Measurements from ENCODE around the gene CMIP. TPM values are rescaled to one million over a fixed set of nuclear protein-coding genes. Genes with fewer than 3 reads are reported as not detected.
A peak's percentile ranks its signal among the peaks of the same experiment; 100 is the strongest.

The CMIP gene
- total RNA-seq, 1 donor from 2014 or later, result 45.8 TPM

DNA sequence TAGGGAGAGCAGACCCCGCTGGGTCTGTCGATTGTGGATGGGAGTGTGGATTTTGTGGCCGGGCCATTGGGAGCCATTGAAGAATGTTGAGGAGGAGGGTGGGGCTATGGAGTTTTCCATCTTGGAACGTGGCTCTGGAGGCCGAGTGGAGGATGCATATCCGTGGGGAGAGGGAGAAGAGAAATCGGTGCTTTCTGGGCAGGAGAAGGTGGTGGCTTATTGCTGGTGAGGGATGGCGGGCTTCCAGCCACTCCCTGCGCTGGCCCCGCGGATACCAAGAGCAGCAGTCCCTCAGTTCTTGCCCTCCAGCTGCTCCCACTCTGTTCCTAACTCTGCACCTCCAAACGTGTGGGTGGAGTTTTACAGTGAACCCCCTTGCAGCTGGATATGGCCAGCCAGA lies 162.4 kb downstream of the CMIP start:
- H3K27ac Mint-ChIP-seq, result no peak overlapping the region
- no peaks in the 10 kb centered on the region for H3K9me3 Mint-ChIP-seq
- peaks cover 1% of the 10 kb centered on the region for H3K36me3 Mint-ChIP-seq (ENCODE audit: low read depth)
- intact Hi-C loops (cut with micrococcal nuclease), result no loop called here
- H3K4me1 Mint-ChIP-seq (ENCODE audit: low read depth), result no peaks in the 10 kb centered on the region
- DNase-seq (ENCODE audit: low spot score), result no peak
- H3K27me3 Mint-ChIP-seq (ENCODE audit: insufficient read depth), result no peaks in the 10 kb centered on the region
- no peak overlapping the region for H3K4me3 Mint-ChIP-seq

DNA sequence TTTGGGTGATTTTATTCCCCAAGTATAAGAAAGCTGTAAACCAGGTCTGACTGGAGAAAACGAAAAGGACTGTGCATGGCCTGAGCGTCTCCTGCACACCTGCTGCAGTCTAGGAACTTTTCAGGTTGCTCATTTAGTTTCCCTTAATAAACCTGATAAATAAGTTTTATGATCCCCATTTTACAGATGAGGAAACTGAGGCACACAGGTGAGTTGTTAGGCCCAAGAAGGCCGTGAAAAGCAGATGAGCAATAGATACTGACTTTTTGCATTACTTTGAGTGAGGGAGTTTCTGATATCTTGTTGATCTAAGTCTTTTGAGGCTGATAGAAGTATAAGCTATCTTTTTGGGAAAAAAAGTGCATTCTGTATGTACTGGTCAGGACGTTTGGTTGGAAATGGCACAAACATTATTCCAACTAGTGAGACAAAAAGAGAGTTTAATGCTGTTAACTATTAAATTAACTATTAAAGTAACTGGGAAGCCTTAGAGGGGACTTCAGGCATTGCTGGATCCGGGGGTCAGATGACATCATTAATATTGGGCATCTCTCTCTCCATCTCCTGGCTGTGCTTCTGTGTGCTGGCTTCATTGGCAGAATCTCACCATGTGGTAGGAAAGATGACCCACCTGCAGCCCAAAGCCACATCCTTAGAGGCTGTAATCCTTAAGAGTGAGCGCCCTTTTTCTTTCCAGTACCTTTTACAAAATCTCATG lies 163.4 kb downstream of the CMIP start:
- Mint-ChIP-seq H3K4me3 (no peak overlapping the region), H3K4me1 (ENCODE audit: low read depth) (no peaks in the 10 kb centered on the region), H3K36me3 (ENCODE audit: low read depth) (peaks cover 1% of the 10 kb centered on the region), H3K9me3 (no peaks in the 10 kb centered on the region), H3K27ac (no peak overlapping the region), H3K27me3 (ENCODE audit: insufficient read depth) (no peaks in the 10 kb centered on the region)
- DNase-seq (ENCODE audit: low spot score), result no peak
- intact Hi-C loops (cut with micrococcal nuclease), result no loop called here

DNA sequence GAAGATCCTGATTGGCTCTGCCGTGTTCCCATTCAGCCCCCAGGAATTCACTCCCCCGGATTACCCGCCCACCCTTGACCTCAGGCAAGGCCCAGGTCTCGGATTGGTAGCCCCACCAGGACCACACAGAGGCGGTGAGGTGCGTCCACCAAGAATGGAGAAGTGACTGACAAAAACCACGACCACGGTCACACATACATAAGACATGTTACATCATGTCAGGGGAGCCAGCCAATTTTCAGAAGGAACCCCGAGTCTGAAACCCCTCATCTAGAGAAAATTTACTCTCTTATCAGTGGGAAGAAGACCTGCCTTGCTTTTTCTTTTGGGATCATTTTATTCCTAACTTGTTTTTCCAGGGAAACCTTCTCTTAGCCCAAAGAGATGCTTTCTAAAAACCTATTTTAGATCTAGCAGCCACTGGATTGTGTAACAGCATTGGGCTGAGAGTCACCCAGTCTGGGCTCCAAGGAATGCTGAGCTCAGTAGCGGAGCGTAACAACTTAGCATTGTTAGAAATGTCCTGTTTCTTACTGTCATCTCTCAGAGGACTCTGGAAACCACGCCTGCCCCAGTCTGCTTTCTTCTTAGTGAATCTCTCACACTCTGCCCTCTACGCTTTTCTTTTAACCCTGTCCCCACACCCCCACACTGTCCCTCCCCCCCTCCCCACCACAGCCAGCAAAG lies 164.1 kb downstream of the CMIP start:
- H3K9me3 Mint-ChIP-seq, result no peaks in the 10 kb centered on the region
- H3K4me1 Mint-ChIP-seq (ENCODE audit: low read depth), result no peaks in the 10 kb centered on the region
- intact Hi-C loops (cut with micrococcal nuclease), result no loop called here
- no peak overlapping the region for H3K4me3 Mint-ChIP-seq
- no peak overlapping the region for H3K27ac Mint-ChIP-seq
- DNase-seq (ENCODE audit: low spot score), result no peak
- no peaks in the 10 kb centered on the region for H3K27me3 Mint-ChIP-seq (ENCODE audit: insufficient read depth)
- peaks cover 1% of the 10 kb centered on the region for H3K36me3 Mint-ChIP-seq (ENCODE audit: low read depth)

DNA sequence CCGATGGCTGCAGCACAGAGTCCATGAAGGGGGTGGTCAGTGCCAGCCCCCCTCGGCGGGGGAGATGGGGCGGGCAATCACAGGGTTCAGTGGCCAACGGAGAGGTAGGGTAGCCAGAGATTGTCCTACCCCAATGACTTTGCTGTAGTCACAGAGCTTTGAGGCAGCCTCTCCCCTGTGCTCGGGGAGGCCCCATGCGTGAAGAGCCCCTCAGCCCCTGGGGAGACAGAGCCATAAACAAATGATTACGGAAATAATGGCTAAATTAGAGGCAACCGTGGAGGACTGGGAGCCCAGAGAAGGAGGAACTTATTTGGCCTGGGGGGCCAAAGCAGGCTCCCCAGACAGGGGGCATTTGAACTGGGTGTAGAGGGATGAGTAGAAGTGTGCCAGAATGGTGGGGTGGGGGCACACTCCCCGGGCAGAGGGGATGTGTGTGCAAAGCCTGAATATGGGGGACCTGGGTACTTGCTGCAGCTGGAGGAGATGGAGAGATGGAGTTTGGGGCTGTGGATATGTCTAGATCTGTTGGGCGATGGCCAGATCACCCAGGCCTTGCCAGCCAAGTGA lies 164.8 kb downstream of the CMIP start:
- DNase-seq (ENCODE audit: low spot score), result no peak
- intact Hi-C loops (cut with micrococcal nuclease), result no loop called here
- Mint-ChIP-seq H3K27ac (peak overlapping the region; percentile 24), H3K27me3 (ENCODE audit: insufficient read depth) (no peaks in the 10 kb centered on the region), H3K4me1 (ENCODE audit: low read depth) (no peaks in the 10 kb centered on the region), H3K4me3 (no peak overlapping the region), H3K36me3 (ENCODE audit: low read depth) (peaks cover 1% of the 10 kb centered on the region), H3K9me3 (no peaks in the 10 kb centered on the region)

DNA sequence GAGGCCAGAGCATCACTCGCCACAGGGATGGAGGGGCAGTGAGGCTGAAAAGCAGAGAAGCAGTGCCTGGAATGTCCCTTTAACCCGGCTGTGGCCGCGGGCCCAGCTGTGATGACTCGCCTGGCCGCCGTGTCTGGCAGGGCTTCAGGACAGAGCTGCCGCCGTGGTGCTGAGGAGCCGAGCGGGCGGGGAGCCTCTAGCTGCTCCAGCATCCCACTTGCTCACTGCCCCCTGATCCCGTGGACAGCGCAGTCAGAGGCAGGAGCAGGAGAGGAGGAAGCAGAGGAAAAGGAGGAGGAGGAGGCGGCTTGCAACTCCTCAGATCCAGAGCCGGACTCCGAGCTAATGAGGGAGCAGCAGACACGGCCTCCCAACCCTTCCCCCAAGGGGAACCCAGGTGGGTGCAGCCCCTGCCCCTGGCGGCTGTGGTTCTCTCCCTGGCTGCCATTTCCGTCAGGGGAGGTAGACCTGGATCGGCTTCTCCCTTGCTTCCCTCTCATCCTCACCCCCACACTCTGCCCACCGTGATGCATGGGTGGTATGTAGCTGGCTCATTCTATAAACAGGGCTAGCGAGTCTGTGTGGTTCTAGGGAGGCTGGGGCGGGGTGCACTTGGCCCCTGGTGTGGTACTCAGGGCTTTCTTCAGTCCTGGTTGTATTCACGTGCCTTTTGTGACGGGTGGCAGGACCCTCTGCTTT lies 165.7 kb downstream of the CMIP start:
- Mint-ChIP-seq H3K36me3 (ENCODE audit: low read depth) (peaks cover 1% of the 10 kb centered on the region), H3K27me3 (ENCODE audit: insufficient read depth) (no peaks in the 10 kb centered on the region), H3K9me3 (no peaks in the 10 kb centered on the region), H3K4me1 (ENCODE audit: low read depth) (no peaks in the 10 kb centered on the region), H3K4me3 (no peak overlapping the region), H3K27ac (no peak overlapping the region)
- intact Hi-C loops (cut with micrococcal nuclease), result no loop called here
- no peak for DNase-seq (ENCODE audit: low spot score)

DNA sequence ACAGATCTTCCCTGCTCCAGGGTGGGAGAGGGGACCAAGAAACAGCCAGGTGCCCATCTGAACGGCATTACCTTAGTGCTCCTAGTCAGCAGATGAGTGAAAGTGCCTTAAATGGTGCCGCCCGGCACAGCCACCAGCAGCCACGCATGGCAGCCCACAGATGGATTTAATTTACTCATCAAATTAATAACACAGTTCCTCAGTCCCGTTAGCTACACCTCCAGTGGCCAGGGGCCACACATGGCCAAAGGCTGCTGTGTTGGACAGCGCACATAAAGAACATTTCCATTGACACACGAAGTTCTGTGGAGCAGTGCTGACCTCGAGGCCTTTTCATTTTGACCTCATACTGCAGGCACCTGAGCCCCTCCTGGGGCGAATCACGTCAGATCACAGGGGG lies 166.3 kb downstream of the CMIP start:
- intact Hi-C loops (cut with micrococcal nuclease), result no loop called here
- peaks cover 1% of the 10 kb centered on the region for H3K36me3 Mint-ChIP-seq (ENCODE audit: low read depth)
- no peaks in the 10 kb centered on the region for H3K4me1 Mint-ChIP-seq (ENCODE audit: low read depth)
- H3K27ac Mint-ChIP-seq, result no peak overlapping the region
- DNase-seq (ENCODE audit: low spot score), result no peak
- H3K4me3 Mint-ChIP-seq, result no peak overlapping the region
- no peaks in the 10 kb centered on the region for H3K9me3 Mint-ChIP-seq
- no peaks in the 10 kb centered on the region for H3K27me3 Mint-ChIP-seq (ENCODE audit: insufficient read depth)

DNA sequence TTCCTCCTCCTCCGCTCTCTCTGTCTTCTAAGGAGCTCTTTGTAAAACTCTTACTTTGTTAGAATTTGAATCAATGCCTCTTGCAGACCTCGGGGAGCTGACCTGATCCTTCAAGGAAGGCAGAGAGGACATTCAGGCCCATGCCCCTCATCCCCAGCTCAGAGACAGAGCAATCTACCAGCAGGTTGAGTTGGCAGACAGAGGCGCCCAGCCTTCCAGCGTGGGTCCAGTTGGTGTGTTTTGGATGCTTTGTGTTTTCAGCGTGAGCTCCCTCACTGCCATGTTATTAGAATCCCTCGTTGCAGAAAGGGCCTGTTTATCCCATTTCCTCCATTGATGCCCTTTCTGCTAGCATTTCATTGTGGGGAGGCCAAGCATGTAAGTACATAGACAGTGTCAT lies 167.1 kb downstream of the CMIP start:
- intact Hi-C loops (cut with micrococcal nuclease), result no loop called here
- Mint-ChIP-seq H3K4me3 (no peak overlapping the region), H3K36me3 (ENCODE audit: low read depth) (peaks cover 2% of the 10 kb centered on the region), H3K27ac (peak overlapping the region; percentile 21), H3K4me1 (ENCODE audit: low read depth) (peaks cover 8% of the 10 kb centered on the region), H3K27me3 (ENCODE audit: insufficient read depth) (no peaks in the 10 kb centered on the region), H3K9me3 (no peaks in the 10 kb centered on the region)
- no peak for DNase-seq (ENCODE audit: low spot score)

DNA sequence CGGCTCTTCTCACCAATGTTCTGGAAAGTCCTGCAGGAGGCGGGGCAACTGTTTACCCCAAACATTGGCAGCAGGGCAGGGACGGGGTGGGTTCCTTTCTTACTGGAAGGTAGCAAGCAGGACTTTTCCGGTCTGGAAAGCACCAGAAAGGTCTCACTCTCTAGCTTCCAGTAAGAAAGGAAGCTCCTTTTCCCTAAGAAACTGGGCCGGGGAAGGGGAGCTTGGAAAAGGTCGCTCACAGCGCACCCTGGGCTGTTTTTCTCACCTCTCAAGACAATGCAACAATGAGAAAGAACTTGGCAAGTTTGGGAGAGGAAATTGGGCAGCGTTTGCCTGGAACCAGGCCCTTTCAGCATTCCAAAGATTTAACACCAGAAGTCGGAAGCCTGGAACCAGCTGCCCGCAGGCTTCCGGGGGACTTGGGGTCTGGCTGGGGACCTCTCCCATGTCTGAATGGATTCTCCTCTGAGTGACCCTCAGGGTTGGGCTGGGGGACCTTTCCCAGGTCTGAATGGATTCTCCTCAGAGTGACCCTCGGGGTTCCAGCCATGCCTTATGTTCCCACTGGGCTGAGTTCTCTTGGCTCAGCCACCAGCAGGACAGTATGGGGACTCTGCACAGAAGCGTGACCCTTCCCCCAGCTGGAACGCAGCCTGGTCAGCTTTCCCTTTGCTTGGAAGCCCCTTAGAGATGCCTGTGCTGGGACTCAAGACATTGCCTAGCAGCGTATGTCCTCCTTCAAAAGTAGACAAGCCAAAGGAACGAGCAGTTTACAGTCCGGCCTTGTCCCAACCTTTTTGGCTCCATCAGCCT lies 167.9 kb downstream of the CMIP start:
- Mint-ChIP-seq H3K27ac (no peak overlapping the region), H3K27me3 (ENCODE audit: insufficient read depth) (no peaks in the 10 kb centered on the region), H3K9me3 (no peaks in the 10 kb centered on the region), H3K4me1 (ENCODE audit: low read depth) (peaks cover 12% of the 10 kb centered on the region), H3K36me3 (ENCODE audit: low read depth) (peaks cover 6% of the 10 kb centered on the region), H3K4me3 (no peak overlapping the region)
- no peak for DNase-seq (ENCODE audit: low spot score)
- intact Hi-C loops (cut with micrococcal nuclease), result no loop called here

DNA sequence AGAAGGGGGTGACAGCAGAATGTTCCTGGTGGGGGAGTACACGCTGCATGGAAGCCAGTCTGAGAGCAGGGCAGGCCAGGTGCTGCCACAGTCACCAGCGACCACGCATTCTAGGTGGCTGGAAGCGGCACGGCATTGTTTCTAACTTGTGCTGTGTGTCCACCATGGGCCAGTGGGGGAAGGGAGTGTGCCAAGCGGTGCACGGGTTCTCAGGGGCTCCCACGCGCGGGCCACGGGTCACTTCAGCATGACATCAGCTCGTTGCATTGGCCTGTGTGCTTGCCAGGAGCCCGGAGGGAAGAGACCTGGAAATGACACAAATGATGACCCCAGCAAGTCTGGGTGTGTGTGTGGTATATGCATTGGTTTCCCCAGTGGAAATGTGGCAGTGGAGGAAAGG lies 169.6 kb downstream of the CMIP start:
- DNase-seq (ENCODE audit: low spot score), result no peak
- Mint-ChIP-seq H3K4me3 (no peak overlapping the region), H3K4me1 (ENCODE audit: low read depth) (peaks cover 12% of the 10 kb centered on the region), H3K9me3 (no peaks in the 10 kb centered on the region), H3K27ac (no peak overlapping the region), H3K36me3 (ENCODE audit: low read depth) (peaks cover 10% of the 10 kb centered on the region), H3K27me3 (ENCODE audit: insufficient read depth) (no peaks in the 10 kb centered on the region)
- intact Hi-C loops (cut with micrococcal nuclease), result no loop called here

DNA sequence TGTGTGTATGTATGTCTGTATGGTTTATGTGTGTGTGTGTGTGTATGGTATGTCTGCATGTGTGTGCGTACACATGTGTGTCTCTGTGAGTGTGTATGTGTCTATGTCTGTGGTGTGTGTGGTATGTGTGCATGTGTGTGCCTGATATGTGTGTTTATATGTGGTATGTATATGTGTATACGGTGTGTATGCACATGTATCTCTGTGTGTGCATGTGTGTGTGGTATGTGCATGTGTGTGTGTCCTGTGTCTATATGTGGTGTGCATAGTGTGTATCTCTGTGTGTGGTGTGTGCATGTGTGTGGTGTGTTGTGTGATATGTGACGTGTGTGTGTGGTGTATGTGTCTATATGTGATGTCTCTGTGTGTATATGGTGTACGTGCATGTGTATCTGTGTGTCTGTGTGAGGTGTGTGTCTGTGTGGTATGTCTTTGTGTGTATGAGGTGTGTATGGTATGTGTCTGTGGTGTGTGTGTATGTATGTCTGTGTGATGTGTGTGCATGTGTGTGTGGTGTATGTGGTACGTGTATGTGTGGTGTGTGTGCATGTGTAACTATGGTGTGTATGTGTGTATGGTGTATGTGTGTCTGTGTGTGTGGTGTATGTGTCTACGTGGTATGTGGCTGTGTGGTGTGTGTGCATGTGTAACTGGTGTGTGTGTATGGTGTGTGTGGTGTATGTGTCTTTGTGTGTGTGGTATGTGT lies 170.2 kb downstream of the CMIP start:
- H3K36me3 Mint-ChIP-seq (ENCODE audit: low read depth), result peaks cover 10% of the 10 kb centered on the region
- H3K9me3 Mint-ChIP-seq, result no peaks in the 10 kb centered on the region
- intact Hi-C loops (cut with micrococcal nuclease), result no loop called here

DNA sequence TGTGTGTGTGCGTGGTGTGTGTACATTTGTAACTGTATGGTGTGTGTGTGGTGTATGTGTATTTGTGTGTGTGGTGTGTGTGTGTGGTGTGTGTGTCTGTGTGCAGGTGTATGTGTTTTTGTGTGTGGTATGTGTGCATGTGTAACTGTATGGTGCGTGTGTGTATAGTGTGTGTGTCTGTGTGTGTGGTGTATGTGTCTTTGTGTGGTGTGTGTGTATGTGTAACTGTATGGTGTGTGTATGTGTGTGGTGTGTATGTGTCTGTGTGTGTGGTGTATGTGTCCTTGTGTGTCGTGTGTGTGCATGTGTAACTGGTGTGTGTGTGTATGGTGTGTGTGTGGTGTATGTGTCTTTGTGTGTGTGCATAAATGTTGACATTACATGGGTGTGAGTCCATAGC lies 170.8 kb downstream of the CMIP start:
- no peaks in the 10 kb centered on the region for H3K27me3 Mint-ChIP-seq (ENCODE audit: insufficient read depth)
- intact Hi-C loops (cut with micrococcal nuclease), result no loop called here

More for the DNA sequence above, 170.2 kb downstream of the CMIP start:
- Mint-ChIP-seq H3K27ac (no peak overlapping the region), H3K4me3 (no peak overlapping the region), H3K4me1 (ENCODE audit: low read depth) (peaks cover 12% of the 10 kb centered on the region), H3K27me3 (ENCODE audit: insufficient read depth) (no peaks in the 10 kb centered on the region)
- no peak for DNase-seq (ENCODE audit: low spot score)

DNA sequence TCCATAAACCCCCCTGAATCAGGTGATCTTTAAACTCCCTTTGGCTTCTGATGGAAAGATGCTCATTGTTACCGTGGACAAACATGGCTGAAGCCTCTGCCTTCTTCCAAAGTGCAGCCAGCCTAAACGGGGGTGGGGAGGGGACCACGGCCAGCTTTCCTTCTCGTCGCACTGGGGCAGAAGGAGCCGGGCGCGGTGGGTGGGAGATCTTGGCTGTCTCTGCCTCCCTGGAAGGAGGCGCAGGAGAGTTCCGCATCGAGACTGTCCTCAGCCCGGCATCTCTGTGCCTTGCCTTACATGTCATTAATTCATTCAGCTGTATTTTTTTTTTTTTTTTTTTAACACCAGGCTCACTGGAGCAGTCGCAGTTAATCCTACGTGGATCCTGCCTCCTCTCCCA lies 171.2 kb downstream of the CMIP start:
- Mint-ChIP-seq H3K4me1 (ENCODE audit: low read depth) (peaks cover 19% of the 10 kb centered on the region), H3K27me3 (ENCODE audit: insufficient read depth) (no peaks in the 10 kb centered on the region), H3K9me3 (no peaks in the 10 kb centered on the region), H3K36me3 (ENCODE audit: low read depth) (peaks cover 10% of the 10 kb centered on the region), H3K27ac (peak overlapping the region; percentile 93), H3K4me3 (no peak overlapping the region)
- intact Hi-C loops (cut with micrococcal nuclease), result loop anchor here (1.0 to 2.0 kb wide), 4 partner anchors 10 to 47 kb away; no protein-coding TSS in a partner anchor
- no peak for DNase-seq (ENCODE audit: low spot score)

More for the DNA sequence above, 170.8 kb downstream of the CMIP start:
- peaks cover 15% of the 10 kb centered on the region for H3K4me1 Mint-ChIP-seq (ENCODE audit: low read depth)
- H3K9me3 Mint-ChIP-seq, result no peaks in the 10 kb centered on the region
- peaks cover 10% of the 10 kb centered on the region for H3K36me3 Mint-ChIP-seq (ENCODE audit: low read depth)
- no peak overlapping the region for H3K4me3 Mint-ChIP-seq
- no peak for DNase-seq (ENCODE audit: low spot score)
- H3K27ac Mint-ChIP-seq, result no peak overlapping the region
